ENCODE results near the gene SMCO1.

DNA sequence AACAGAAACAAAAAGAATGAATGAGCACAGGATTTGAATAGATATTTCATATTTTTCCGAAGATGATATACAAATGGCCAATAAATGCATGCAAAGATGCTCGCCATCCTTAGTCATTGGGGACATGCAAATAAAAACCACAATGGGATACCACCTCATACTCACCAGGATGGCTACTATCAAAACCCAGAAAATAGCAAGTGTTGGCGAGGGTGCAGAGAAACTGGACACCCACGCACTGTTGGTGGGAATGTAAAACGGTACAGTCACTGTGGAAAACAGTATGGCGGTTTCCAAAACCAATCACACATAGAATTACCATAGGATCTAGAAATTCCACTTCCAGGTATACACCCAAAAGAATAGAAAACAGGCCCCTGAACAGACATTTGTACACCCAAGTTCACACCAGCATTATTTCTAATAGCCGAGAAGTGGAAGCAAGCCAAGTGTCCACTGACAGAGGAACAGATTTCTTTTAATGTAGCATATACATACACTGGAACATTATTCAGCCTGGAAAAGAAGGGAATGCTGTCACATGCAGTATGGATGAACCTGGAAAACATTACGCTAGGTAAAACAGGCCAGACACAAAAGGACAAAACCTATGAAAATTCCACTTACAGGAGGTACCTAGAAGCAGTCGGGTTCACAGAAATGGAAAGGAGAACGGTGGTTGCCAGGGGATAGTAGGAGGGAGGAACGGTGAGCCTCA, 15.2 kb downstream of the SMCO1 start:
- TF ChIP-seq, protein P1, sequence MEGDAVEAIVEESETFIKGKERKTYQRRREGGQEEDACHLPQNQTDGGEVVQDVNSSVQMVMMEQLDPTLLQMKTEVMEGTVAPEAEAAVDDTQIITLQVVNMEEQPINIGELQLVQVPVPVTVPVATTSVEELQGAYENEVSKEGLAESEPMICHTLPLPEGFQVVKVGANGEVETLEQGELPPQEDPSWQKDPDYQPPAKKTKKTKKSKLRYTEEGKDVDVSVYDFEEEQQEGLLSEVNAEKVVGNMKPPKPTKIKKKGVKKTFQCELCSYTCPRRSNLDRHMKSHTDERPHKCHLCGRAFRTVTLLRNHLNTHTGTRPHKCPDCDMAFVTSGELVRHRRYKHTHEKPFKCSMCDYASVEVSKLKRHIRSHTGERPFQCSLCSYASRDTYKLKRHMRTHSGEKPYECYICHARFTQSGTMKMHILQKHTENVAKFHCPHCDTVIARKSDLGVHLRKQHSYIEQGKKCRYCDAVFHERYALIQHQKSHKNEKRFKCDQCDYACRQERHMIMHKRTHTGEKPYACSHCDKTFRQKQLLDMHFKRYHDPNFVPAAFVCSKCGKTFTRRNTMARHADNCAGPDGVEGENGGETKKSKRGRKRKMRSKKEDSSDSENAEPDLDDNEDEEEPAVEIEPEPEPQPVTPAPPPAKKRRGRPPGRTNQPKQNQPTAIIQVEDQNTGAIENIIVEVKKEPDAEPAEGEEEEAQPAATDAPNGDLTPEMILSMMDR (IDR thresholded peaks at IDR 0.05): no peak
- TF ChIP-seq POLR2A (IDR thresholded peaks at IDR 0.05): no peak

Data from esophagus squamous epithelium (tissue), 4 donors.